Measurements from ENCODE around the gene PEX14.

Gene PEX14

DNA sequence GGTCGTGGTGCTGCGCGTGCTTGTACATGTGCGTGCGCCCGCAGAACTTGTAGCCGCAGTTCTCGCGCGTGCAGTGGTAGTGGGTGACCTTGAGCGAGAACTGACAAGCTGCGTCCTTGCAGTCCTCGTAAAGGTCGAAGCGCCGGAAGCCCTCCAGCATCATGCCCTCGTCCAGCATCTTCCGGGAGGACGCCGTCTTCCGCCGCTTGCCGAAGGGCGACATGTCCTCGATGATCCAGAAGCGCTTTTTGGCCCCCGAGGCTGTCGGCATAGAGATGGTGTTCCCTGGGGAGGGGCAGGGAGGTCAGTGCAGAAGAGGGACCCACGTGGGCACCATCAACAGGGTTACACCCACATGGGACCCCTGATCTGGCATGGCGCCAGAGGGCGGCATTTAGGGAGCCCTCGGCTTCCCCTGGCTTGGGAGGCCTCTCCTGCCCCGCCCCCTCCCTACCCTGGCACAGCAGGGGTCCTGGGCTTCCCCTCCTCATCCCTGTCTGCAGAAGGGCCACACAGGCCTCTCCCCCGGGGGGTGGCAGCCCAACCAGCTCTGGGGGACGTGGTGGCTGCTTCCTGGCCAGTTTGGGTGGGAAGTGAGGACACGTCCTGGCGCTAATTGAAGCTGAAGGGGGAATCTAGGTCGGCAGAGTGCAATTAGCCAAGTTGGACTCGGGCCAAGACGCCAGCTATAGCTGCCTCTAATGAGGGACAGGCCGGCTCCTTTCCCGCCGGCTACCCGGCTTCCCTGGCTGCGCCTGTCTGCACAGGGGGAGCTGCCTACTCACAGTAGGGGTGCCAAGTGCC is 165.2 kb downstream of the PEX14 start:
- H3K36me3 ChIP-seq (ENCODE audit: insufficient read depth, low read length), result no peaks in the 10 kb centered on the region
- no peaks in the 10 kb centered on the region for H3K9me3 ChIP-seq (ENCODE audit: low read length)
- H3K27ac ChIP-seq (ENCODE audit: low read depth, low read length, poor library complexity, severe bottlenecking), result no peak overlapping the region
- no peak overlapping the region for H2AFZ ChIP-seq (ENCODE audit: low read length)
- no peaks in the 10 kb centered on the region for H3K4me1 ChIP-seq (ENCODE audit: insufficient read depth, low read length, severe bottlenecking)
- H3K4me2 ChIP-seq (ENCODE audit: low read length), result no peak overlapping the region
- H4K20me1 ChIP-seq (ENCODE audit: insufficient read depth, low read length), result no peaks in the 10 kb centered on the region
- H3K79me2 ChIP-seq (ENCODE audit: insufficient read depth, low read length), result no peaks in the 10 kb centered on the region
- TF ChIP-seq, protein P1, sequence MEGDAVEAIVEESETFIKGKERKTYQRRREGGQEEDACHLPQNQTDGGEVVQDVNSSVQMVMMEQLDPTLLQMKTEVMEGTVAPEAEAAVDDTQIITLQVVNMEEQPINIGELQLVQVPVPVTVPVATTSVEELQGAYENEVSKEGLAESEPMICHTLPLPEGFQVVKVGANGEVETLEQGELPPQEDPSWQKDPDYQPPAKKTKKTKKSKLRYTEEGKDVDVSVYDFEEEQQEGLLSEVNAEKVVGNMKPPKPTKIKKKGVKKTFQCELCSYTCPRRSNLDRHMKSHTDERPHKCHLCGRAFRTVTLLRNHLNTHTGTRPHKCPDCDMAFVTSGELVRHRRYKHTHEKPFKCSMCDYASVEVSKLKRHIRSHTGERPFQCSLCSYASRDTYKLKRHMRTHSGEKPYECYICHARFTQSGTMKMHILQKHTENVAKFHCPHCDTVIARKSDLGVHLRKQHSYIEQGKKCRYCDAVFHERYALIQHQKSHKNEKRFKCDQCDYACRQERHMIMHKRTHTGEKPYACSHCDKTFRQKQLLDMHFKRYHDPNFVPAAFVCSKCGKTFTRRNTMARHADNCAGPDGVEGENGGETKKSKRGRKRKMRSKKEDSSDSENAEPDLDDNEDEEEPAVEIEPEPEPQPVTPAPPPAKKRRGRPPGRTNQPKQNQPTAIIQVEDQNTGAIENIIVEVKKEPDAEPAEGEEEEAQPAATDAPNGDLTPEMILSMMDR (IDR thresholded peaks at IDR 0.05; ENCODE audit: low read length), result no peak
- TF ChIP-seq EZH2 (IDR thresholded peaks at IDR 0.05; ENCODE audit: borderline replicate concordance, low read length), result no peak
- H3K4me3 ChIP-seq (ENCODE audit: low read depth, low read length, poor library complexity, severe bottlenecking), result no peak overlapping the region
- no peaks in the 10 kb centered on the region for H3F3A ChIP-seq (ENCODE audit: insufficient read depth, low read length)
- H3K27me3 ChIP-seq (ENCODE audit: insufficient read depth, low read length), result no peaks in the 10 kb centered on the region
- H3K9ac ChIP-seq (ENCODE audit: low read length), result no peak overlapping the region
- H3K9me2 ChIP-seq (ENCODE audit: low read depth, low read length), result no peaks in the 10 kb centered on the region

DNA sequence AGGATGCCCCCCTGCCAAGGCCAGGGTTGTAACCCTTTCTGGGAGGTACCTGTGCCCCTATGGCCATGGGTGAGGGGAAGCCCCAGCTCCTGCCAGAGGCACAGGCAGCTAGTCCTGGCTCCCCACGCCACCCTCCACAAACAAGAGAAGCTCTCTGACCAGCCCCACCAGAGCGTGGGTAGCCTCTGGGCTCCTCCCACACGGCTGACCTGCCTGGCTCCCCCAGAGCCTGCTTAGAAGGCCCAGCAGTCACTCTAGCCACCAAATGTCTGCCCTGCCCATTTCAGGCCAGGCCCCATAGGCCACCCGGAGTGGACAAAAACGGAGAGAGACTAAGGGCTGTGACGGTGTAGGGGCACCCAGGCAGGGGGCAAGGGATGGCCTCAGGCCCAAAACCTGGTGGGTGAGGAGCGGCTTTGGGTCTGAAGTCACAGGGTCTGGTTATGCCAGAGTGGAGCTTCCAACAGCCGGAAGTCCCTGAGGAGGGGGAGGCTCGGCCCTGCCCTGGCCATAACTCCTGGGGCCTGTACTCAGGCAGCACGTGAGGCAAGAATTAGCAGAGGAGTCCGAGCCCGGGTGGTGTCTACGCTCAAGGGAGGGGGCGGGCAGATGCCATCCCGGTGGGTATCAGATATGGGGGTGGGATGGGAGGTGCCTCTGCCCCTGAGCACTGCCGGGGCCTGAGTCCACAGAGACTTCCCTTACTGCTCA is 166.2 kb downstream of the PEX14 start:
- no peak overlapping the region for H3K4me3 ChIP-seq (ENCODE audit: low read depth, low read length, poor library complexity, severe bottlenecking)
- no peaks in the 10 kb centered on the region for H3K4me1 ChIP-seq (ENCODE audit: insufficient read depth, low read length, severe bottlenecking)
- H3K9me2 ChIP-seq (ENCODE audit: low read depth, low read length), result no peaks in the 10 kb centered on the region
- no peak overlapping the region for H3K27ac ChIP-seq (ENCODE audit: low read depth, low read length, poor library complexity, severe bottlenecking)
- H3F3A ChIP-seq (ENCODE audit: insufficient read depth, low read length), result no peaks in the 10 kb centered on the region
- no peaks in the 10 kb centered on the region for H3K36me3 ChIP-seq (ENCODE audit: insufficient read depth, low read length)
- H3K9ac ChIP-seq (ENCODE audit: low read length), result no peak overlapping the region
- no peaks in the 10 kb centered on the region for H3K79me2 ChIP-seq (ENCODE audit: insufficient read depth, low read length)
- no peak overlapping the region for H3K4me2 ChIP-seq (ENCODE audit: low read length)
- no peak for TF ChIP-seq EZH2 (IDR thresholded peaks at IDR 0.05; ENCODE audit: borderline replicate concordance, low read length)
- TF ChIP-seq, protein P1 (IDR thresholded peaks at IDR 0.05; ENCODE audit: low read length), result no peak
- no peaks in the 10 kb centered on the region for H4K20me1 ChIP-seq (ENCODE audit: insufficient read depth, low read length)
- no peak overlapping the region for H2AFZ ChIP-seq (ENCODE audit: low read length)
- no peaks in the 10 kb centered on the region for H3K9me3 ChIP-seq (ENCODE audit: low read length)
- H3K27me3 ChIP-seq (ENCODE audit: insufficient read depth, low read length), result no peaks in the 10 kb centered on the region

- Histone ChIP-seq H3K9me2 (ENCODE audit: low read depth, low read length) (no peaks in the 10 kb centered on the region), H3K4me3 (ENCODE audit: low read depth, low read length, poor library complexity, severe bottlenecking) (no peak overlapping the region), H3K9me3 (ENCODE audit: low read length) (no peaks in the 10 kb centered on the region), H3K79me2 (ENCODE audit: insufficient read depth, low read length) (no peaks in the 10 kb centered on the region), H3K27ac (ENCODE audit: low read depth, low read length, poor library complexity, severe bottlenecking) (no peak overlapping the region), H3K9ac (ENCODE audit: low read length) (no peak overlapping the region), H3K4me1 (ENCODE audit: insufficient read depth, low read length, severe bottlenecking) (no peaks in the 10 kb centered on the region), H4K20me1 (ENCODE audit: insufficient read depth, low read length) (no peaks in the 10 kb centered on the region), H3K4me2 (ENCODE audit: low read length) (no peak overlapping the region), H3K36me3 (ENCODE audit: insufficient read depth, low read length) (no peaks in the 10 kb centered on the region), H3K27me3 (ENCODE audit: insufficient read depth, low read length) (no peaks in the 10 kb centered on the region), H2AFZ (ENCODE audit: low read length) (no peak overlapping the region), H3F3A (ENCODE audit: insufficient read depth, low read length) (no peaks in the 10 kb centered on the region)
- no peak for TF ChIP-seq EZH2 (IDR thresholded peaks at IDR 0.05; ENCODE audit: borderline replicate concordance, low read length)
- TF ChIP-seq, protein P1 (IDR thresholded peaks at IDR 0.05; ENCODE audit: low read length), result no peak
These were observed 167.2 kb downstream of the PEX14 start for GRCh38 chr1:10641976-10642375.
